GM12875 (cell line): ENCODE results near the gene ACP4.

Experiments used
- H3K4me3 ChIP-seq: one replicate; pipeline ENCODE4 v1.5.1; 2011; ENCODE audit warnings: low read depth, low read length, control low read depth
- CTCF ChIP-seq: IDR thresholded peaks from 2 replicates; pipeline ENCODE4 v1.5.1; 2011; ENCODE audit warnings: low read depth, mild to moderate bottlenecking, control low read depth, inconsistent platforms, low read length, moderate library complexity, borderline replicate concordance; ENCODE audit not compliant: insufficient read depth

ACP4 gene

GRCh38 chr19:50822661-50823208 lies 32.5 kb downstream of the ACP4 start:
- no peak for TF ChIP-seq CTCF
- H3K4me3 ChIP-seq = no peak overlapping the region

- no peak within 1 kb of the TSS for H3K4me3 ChIP-seq
Measured at GRCh38 chr19:50823389-50824042, 33.3 kb downstream of the ACP4 start, which contains the start of gene KLK1. Gene KLK1 (minus strand): TSS chr19:50823787. CDS start chr19:50823748, 39 bp downstream.

GRCh38 chr19:50826492-50827240 lies 36.5 kb downstream of the ACP4 start:
- no peak for TF ChIP-seq CTCF

More at GRCh38 chr19:50823389-50824042, 33.3 kb downstream of the ACP4 start, which contains the start of gene KLK1:
- TF ChIP-seq CTCF = no peak

GRCh38 chr19:50827476-50827875 lies 37.3 kb downstream of the ACP4 start:
- no peak overlapping the region for H3K4me3 ChIP-seq
- no peak for TF ChIP-seq CTCF

More at GRCh38 chr19:50826492-50827240, 36.5 kb downstream of the ACP4 start:
- no peak overlapping the region for H3K4me3 ChIP-seq

- no peak for TF ChIP-seq CTCF
- H3K4me3 ChIP-seq = no peak overlapping the region
Measured at GRCh38 chr19:50829801-50830200, 39.6 kb downstream of the ACP4 start.

- H3K4me3 ChIP-seq = no peak overlapping the region
- TF ChIP-seq CTCF = no peak
Measured at GRCh38 chr19:50830266-50831025, 40.2 kb downstream of the ACP4 start.
